HG03432 (cell line): ENCODE data around the gene ATF7.
"Not testable (repeated sequence)": the region's sequence is repeated elsewhere in the genome, so short reads cannot be mapped to it uniquely, and the experiment has no call there.

Experiments
- ATAC-seq: cut with Tn5 transposase; IDR thresholded peaks from one replicate; pipeline ENCODE4 v1.9.1; 2021; ENCODE audit warnings: mild to moderate bottlenecking, moderate library complexity; ENCODE audit not compliant: unreplicated experiment

ATF7 gene

DNA sequence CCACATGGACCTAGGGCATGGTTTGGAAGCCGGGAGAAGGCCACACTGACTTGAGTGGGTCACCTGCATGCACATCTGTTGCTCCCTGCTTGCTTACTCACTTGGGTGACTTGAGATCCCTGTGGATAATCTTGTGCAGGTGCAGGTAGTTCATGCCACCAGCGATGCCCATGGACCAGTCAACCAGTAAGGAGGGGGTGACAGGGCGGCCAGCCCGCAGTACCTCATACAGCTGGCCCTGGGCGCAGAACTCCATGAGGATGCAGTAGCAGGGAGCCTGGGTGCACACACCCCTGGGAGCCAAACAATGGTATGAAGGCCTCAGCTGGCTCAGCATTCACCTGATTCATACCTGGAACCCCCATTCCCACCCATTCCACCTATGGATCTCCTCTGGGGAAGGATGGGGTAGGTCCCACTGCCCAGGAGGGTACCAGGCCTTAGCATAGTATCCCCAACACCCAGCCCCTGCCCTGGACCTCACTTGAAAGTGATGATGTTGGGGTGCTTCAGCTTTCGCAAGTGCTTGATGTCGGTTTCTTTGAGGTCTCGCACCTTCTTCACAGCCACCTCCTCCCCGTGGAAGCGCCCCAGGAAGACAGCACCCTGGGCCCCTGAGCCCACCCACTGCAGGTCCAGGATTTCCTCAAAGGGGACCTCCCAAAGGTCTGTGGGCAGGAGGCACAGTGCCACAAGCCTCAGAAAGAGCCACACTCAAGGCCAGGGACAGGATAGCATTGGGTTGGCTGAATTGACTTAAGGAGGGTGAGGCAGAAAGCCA, 140.0 kb downstream of the ATF7 start:
- no peak for ATAC-seq

DNA sequence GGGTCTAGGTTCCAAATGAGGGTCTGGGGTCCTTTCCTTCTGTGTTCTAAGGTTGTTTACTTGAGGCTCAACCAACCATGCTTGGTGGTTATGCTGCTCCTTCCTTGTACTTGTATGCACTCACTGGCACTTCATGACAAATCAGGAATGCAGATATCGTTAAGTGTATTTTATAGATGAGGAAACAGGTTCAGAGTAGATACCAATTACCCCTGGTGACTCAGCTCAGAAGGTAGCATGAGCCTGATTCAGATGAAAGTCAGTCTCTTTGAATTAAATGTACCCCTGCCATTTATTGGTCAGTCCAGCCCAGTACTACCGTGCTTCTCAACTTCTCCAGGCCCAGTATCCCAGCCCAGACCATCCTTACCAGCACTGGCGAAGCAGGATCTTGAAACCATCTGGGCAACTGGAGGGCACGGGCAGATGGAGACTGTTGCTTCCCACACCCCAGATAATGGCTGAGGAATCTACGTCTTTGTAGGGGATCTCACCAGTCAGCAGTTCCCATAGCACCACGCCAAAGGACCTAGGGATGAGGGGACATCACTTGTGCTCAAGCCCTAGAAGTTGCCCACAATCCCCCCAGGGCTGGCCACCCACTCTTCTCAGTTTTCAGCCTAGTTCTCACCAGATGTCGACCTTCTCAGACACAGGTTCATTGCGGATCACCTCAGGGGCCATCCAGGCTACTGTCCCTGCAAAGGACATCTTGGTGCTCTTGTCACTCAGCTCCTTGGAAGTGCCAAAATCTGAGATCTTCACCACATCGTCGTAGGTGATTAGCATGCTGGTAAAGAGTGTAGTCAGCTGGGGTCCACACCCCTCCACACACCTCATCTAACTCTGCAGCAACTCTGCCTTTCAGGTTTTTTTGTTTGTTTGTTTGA, 141.3 kb downstream of the ATF7 start:
- ATAC-seq: no peak

DNA sequence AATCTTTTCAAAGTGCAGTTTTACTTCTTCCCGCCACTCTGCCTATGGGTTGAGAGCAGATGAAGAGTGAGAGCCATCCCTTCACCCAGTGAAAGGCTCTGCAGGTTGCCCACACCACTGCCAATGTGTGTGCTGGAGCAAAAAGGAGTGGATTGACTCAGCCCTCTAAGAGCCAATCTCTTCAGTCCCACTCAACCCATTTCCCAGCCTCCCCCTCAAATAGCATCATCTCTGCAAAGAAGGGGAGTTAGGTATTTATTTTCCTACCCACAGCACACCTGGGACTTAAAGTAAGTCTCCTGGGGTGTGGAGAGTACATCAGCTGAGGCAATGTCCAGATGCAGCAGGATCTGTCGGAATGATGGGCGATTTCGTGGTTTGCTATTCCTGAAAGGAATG, 142.2 kb downstream of the ATF7 start:
- no peak for ATAC-seq

DNA sequence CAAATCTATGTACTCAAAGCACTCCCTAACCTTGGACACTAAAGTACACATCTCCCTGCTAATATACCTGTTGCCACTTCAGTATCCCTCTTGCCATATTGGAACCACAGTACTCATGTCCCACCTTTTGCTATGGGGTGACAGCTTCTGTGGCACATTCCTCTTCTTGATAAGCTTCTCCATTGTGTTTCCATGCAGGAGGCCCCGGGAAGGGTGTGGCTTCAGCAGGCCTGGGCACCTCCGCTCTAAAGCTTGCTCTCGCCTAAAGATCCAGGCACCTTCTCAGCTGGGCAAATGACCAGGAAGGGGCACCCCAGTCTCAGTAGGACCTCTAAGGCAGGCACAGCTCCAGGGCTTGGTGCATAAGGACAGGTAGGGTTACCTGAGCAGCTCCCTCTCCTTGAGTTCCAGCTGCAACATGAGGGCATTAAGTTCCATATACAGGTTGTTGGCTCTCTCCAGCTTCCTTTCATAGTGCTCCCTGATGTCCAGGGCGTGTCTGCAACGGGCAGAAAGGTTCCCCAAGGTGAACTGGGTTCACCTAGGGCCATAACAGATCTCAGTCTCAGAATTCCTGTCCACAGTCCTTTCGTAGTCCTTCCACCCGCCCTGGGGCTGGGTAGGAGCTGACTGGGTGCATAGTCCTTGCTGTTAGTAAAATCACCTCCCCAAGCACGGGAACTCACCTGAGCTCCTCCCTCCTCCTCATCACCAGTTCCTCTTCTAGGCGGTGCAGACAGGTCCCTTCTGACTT, 142.8 kb downstream of the ATF7 start:
- ATAC-seq: no peak

DNA sequence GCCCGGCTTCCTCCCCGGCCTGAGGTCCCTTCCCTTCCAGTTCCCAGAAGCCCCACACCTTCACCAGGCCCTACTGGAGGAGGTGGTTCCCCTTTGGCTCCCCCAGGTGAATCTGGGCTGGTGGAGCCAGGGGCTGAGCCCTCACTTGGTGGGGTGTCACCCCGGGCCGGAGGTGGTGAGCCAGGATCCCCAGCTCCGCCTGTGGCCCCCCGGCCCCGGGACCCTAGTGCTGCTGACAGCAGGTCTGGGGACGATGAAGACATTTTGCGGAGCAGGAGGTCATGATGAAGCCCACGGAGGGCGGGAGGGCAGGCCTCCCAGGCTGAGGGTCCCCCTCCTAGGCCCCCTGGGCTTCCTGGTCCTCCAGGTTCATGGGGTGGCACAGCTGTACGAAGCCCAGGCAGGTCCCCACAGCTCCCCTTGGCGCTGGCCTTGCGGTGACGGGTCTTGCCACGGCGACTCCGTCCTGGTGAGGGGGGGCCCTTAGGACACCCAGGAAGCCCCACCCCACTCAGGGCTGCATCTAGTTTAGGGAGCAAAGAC, 143.5 kb downstream of the ATF7 start:
- ATAC-seq: no peak

DNA sequence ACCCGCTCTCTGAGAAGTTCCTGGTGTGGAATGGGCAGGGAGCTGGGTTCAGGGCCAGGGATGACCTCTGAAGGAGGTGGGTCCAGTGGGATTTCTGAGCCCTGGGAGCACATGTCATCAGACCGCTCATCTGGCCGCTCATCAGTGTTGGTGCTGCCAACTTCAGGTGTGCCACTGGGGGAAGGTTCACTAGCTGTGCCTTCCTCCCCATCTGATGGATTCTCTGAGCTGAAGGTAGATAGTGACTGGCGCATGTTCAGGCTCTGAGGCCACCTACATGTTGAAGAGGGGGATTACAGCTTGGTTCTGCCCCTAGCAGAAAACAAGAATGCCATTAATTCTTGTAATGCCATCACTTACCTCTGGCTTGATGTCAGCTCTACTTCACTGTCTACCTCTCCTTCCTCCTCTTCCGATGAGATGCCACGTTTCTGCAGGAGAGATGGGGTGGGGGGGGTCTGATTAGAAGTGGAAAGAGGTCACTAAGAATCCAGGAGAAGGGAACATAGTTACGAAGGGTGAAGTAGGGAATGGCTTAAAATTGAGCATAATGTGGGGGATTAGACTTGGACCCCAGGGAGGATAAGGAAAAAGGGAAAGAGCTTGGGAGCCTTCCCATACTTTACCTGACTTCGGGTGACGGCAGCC, 144.1 kb downstream of the ATF7 start:
- no peak for ATAC-seq

DNA sequence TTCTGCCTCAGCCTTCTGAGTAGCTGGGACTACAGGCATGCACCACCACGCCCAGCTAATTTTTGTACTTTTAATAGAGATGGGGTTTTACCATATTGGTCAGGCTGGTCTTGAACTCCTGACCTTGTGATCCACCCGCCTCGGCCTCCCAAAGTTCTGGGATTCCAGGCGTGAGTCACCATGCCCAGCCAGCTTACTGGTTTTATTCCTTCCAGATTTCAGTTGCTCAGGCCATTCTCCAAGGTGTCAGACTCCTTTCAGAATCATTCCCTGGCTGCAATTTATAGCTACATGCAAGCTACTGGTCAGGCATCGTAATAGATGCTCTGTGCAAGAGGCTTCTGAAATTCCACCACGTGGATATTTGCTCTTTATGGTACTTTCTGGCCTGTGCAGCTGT, 144.7 kb downstream of the ATF7 start:
- ATAC-seq: not testable (repeated sequence)

DNA sequence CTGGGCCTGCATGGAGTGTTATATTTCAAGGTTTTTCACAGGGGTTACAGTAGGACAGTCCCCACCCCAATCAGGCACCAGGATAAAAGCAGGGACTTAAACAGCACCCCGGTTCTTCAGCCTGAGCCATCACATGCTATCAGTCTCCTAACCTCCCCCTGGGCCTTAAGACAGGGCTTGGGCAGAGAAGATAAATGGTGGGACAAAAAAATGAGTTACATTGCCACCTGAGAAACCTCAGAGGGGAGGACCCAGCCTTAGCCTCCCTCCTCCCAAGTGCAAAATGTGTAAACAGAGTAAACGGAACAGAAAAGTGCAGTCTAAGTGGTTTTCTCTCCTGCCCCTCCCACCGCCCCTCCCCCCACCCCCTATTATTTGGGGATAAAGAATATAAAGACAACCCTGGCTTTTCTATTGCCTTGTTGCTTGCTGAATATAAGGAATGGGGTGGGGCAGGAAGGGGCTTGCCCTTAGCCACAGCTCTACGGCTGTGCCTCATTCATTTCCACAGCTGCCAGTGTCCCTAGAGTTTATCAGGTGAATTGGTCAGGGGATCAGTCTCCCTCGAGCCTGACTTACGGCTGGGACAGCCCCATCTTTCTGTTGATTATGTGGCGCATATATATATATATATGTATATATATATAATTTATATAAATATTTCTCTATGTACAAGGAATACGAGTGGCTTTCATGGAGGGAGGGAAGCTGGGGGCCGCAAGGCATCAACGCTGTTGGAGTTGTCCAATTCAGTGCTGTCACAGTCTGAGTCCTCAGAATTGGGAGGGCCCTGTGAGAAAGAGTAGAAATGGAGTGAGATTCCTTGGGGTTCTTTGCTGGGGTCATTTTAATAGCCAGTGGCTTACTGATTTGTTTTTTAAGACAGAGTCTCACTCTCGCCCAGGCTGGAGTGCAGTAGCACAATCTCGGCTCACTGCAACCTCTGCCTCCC, 145.4 kb downstream of the ATF7 start:
- ATAC-seq: no peak

DNA sequence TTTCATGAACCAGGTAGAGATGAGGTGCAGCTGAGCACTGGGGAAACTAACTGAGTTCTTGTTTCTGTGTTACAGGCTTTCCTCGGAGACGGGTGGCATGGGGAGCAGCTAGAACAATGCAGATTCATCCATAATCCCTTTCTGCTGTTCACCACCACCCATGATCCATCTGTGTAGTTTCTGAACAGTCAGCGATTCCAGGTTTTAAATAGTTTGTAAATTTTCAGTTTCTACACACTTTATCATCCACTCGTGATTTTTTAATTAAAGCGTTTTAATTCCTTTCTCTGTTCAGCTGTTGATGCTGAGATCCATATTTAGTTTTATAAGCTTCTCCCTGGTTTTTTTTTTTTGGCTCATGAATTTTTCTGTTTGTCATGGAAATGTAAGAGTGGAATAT, 146.9 kb downstream of the ATF7 start:
- no peak for ATAC-seq

DNA sequence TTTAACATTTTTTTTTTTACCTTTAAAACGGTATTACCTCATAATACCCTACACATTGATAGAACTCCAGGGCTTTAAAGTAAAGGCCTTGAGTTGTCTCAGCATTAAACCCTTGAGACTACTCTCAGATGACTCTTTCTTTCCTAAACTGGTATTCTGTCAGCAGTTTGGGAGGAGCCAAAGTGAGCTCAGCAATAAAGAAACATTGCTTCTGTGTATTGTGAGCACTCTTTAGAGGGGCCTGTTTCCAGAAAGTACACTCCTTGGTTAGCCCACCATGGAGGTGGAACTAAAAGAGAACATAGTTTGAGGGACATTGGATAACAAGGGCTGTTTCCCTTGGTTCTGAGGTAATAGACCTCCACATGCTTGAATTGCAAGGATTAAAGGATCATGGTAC, 147.3 kb downstream of the ATF7 start:
- no peak for ATAC-seq

DNA sequence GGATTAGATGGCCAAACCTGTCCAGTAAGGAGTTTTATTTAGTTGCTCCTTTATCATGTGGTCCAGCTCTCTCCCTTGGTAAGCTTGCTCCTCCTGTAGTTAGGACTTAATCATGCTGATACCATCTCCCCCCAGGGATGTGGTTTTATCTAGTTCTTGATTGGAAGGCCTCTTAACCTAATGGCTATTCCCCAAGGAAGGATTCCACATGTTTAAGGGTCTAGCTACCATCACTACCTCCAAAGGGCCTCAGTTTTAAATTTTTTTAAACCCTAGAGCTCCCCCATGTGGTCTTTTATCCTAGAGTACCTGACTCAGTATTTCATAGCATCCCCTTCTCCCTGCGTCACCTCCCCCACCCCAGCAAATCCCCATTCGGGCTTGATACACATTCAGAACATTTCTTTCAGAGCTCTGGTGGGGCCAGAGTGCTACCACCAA, 149.4 kb downstream of the ATF7 start:
- ATAC-seq: no peak

DNA sequence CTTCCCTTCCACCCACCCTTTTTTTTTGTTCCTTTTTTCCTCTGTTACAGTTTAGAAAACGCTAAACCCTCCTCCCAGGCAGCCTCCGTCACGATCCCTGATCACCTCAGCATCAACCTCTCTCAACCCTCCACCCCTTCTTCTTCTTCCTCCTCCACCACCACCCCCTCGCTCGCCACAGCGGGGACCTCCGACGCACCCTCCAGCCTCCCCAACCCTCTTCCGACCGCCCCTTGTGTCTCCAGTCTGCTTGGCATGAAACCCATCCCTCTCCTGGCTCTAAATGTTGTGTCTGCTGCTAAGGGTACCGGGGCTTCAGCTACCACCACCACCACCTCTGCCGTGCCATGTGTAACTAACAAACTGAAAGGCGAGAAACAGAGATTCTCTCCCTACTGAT, 151.4 kb downstream of the ATF7 start:
- ATAC-seq: no peak

DNA sequence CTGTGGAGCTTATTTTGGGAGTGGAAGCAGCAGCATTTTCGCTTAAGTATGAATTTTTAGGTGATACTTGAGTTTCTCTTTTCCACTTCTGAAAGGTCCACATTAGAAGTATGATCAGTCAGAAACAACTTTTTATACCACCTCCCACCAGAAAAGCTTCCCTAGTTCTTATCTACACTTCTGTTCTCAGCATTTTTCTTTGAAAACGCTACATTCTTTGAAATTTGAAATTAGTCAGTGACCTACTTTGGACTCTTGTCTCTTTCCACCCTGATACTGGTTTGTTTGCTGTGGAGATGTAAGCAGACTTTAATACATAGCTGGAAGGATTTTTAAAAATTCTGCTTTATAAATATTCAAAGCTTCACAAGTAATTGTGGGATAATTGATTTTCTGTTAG, 152.1 kb downstream of the ATF7 start:
- no peak for ATAC-seq

DNA sequence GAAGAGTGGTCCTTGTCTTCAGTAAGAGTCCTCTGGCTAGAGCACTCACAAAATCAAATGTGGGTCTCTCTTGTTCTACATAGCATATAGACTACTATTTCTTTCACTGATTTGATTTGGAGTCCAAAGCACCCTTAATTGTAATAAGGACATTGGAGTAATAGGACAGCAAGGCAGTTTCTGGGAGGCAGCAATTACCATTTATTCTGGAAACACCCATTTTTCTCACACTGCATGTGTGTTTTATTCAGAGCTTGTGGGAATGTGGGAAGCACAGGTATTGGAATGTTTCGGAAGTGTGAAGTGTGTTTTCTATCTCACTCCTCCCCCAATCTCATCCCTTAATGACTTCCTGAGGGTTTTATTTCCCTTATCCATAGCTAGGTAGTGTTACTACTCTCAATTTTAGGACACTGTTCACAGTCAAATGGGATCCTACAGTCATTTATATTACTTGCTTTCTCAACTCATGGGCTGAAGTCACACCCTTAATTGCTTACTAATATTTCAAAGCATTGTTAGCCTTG, 154.1 kb downstream of the ATF7 start:
- ATAC-seq: no peak

DNA sequence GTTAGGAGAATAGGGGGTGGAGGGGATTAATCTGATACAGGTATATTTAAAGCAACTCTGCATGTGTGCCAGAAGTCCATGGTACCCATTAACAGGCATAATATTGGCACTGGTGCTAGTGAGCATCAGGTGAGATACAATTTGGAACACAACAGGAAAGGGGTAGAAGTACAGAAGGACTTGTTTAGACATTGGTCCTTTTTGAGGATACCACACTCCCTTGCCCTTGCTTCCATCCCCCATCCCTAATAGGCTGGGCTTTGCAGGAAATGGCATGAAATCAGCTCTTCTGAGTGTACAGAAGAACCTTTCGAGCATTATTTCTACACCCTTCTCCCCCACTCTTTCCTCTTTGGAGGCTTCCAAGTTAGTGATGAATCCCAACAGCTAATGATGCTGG, 157.9 kb downstream of the ATF7 start:
- no peak for ATAC-seq

DNA sequence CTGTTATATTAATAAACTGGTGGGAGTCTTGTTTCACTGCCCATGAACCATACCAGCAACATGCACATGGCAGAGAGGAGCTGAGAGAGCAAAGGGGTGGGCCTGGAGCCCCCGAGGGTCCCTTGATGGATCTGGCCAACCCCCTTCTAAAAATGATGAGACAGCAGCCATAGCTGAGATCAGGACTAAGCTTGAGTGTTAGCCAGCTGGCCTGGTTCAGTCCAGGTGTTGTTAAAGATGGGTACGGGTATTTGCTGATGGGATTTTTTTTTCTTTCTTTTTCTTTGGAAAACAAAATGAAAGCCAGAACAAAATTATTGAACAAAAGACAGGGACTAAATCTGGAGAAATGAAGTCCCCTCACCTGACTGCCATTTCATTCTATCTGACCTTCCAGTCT, 158.3 kb downstream of the ATF7 start:
- ATAC-seq: no peak

DNA sequence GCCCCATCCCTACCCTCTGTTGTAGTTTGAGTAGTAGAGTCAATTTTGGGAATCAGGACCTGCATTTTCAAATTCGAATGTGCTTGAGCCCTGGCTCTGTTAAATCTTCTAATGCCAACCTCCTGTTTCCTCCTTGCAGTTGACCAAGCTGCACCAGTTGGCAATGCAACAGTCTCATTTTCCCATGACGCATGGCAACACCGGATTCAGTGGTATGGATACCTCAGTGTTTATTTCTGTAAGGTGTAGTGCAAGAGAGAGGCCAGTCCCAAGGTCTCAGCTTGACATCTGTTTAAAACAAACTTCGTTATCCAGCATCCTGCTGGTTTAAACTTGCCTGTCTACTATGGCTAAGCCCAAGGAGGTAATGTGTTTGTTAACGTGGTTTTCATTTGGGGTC, 159.1 kb downstream of the ATF7 start:
- ATAC-seq: no peak

DNA sequence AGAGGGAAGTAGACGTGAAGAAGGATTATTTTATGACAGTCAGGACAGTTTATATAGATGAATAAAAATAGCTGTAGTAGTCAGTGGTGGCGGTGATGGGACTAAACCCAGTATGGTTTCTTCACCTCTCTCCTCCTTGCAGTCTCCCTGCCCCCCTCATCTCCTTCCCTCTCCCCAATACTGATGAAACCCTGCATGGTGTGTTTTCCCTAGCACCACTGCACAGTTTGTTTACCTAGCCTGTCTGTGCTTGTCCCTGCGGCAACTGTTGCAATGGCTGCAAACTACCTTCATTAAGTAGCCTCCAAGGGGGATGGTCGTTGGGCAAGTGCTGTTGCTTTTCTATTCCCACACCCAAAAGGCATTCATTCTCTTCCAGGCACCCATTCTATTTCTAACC, 159.5 kb downstream of the ATF7 start:
- no peak for ATAC-seq

DNA sequence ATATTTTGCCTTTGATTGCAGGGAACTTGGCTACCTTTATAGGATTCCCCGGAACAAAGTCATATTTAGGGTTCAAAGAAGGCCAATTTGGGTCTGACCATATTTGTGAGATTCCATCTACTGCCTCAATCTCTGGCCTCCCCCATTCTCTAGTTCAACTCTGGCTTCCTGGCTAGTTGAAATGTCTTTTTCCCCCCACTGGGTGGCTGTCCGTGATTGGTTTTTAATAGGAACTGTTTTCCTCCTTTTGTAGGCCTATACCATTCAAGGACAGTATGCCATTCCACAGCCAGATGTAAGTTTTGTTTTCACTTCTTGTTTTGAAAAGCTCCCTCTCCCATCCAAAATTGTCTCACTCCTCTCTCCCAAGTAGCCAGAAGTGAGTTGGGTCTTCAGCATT, 160.5 kb downstream of the ATF7 start:
- ATAC-seq: no peak
